Dorsolateral prefrontal cortex (tissue), 118 donors: ENCODE data around the gene TGFBR3L. TPM values are rescaled to one million over a fixed set of nuclear protein-coding genes. Genes with fewer than 3 reads are reported as not detected.

Source experiments
- total RNA-seq, 120 experiments: library from RNA; stranded (reverse); gene quantifications; one replicate each; pipeline versions ENCODE4 v1.2.3 to v1.2.4, GENCODE V29; 2022

The TGFBR3L gene
- total RNA-seq, 120 experiments from 2014 or later: 9.8 to 66.3 (median 34.6) TPM

Other genes starting within 250 kb of the TGFBR3L start
- 1 to 10 TPM in 9 of 120 experiments, not detected in 111; 1.1 to 3.3 (median 1.7) TPM for gene RETN, start 245.8 kb upstream of the TGFBR3L start, total RNA-seq
- 1 to 10 TPM in 21 of 120 experiments, under 1 TPM in 27, not detected in 72; 0.29 to 4.7 (median 0.81) TPM for gene MCEMP1, start 237.7 kb upstream of the TGFBR3L start, total RNA-seq
- 100 to 1,000 TPM in 61 of 120 experiments, 10 to 100 TPM in 59; 59.2 to 143 (median 100) TPM for gene TRAPPC5, start 234.0 kb upstream of the TGFBR3L start, total RNA-seq
- gene FCER2, start 212.7 kb upstream of the TGFBR3L start, total RNA-seq: 1 to 10 TPM in 1 of 120 experiments, under 1 TPM in 13, not detected in 106; 0.29 to 1.2 (median 0.61) TPM
- 1 to 10 TPM in 105 of 120 experiments, under 1 TPM in 14, not detected in 1; 0.42 to 5.6 (median 2.3) TPM for gene CLEC4G, start 182.7 kb upstream of the TGFBR3L start, total RNA-seq
- gene CD209, start 167.3 kb upstream of the TGFBR3L start, total RNA-seq: 10 to 100 TPM in 1 of 120 experiments, 1 to 10 TPM in 67, under 1 TPM in 51, not detected in 1; 0.14 to 16.5 (median 1.2) TPM
- 1 to 10 TPM in 18 of 120 experiments, under 1 TPM in 60, not detected in 42; 0.16 to 3.1 (median 0.61) TPM for gene CLEC4M, start 151.6 kb upstream of the TGFBR3L start, total RNA-seq
- gene EVI5L, start 84.6 kb upstream of the TGFBR3L start, total RNA-seq: 10 to 100 TPM; 47.6 to 92.0 (median 62.5) TPM
- 10 to 100 TPM; 15.0 to 72.0 (median 46.3) TPM for gene PRR36, start 40.4 kb upstream of the TGFBR3L start, total RNA-seq
- under 1 TPM in 4 of 120 experiments, not detected in 116; 0.15 to 0.20 (median 0.18) TPM for gene LRRC8E, start 26.3 kb upstream of the TGFBR3L start, total RNA-seq
- gene MAP2K7, start 11.0 kb upstream of the TGFBR3L start, total RNA-seq: 10 to 100 TPM; 28.0 to 51.9 (median 39.4) TPM
- 10 to 100 TPM; 11.3 to 27.9 (median 16.9) TPM for gene SNAPC2, start 5.5 kb downstream of the TGFBR3L start, total RNA-seq
- 100 to 1,000 TPM in 78 of 120 experiments, 10 to 100 TPM in 42; 38.0 to 212 (median 112) TPM for gene CTXN1, start 11.3 kb downstream of the TGFBR3L start, total RNA-seq
- 100 to 1,000 TPM in 1 of 120 experiments, 10 to 100 TPM in 119; 34.5 to 109 (median 53.7) TPM for gene TIMM44, start 28.8 kb downstream of the TGFBR3L start, total RNA-seq
- 10 to 100 TPM; 43.9 to 65.7 (median 53.2) TPM for gene ELAVL1, start 90.8 kb downstream of the TGFBR3L start, total RNA-seq
- 1 to 10 TPM in 6 of 120 experiments, under 1 TPM in 9, not detected in 105; 0.57 to 4.9 (median 0.88) TPM for gene CCL25, start 137.9 kb downstream of the TGFBR3L start, total RNA-seq
- 1 to 10 TPM in 59 of 120 experiments, under 1 TPM in 60, not detected in 1; 0.07 to 3.8 (median 1.00) TPM for gene FBN3, start 234.8 kb downstream of the TGFBR3L start, total RNA-seq